CD4-positive, CD25-positive, alpha-beta regulatory T cell (primary cell): ENCODE results near the gene PHF21A. TPM values are rescaled to one million over a fixed set of nuclear protein-coding genes. Genes with fewer than 3 reads are reported as not detected.

Experiments
- ATAC-seq, 2 donors: fragments of 150-1000 bp; cut with Tn5 transposase; one replicate each; pipeline ENCODE4 v1.10.0; 2021; ENCODE audit warnings: low read depth in 2 of 2, moderate number of reproducible peaks in 2 of 2, moderate library complexity in 1 of 2
- DNase-seq, 3 donors: peaks; one replicate each; pipeline versions ENCODE4 v3.0.0 to v3.0.0-alpha.2; 2012 to 2022; ENCODE audit warnings: mixed read lengths in 1 of 3
- H3K27ac ChIP-seq: one replicate; pipeline ENCODE4 v1.7.0; 2013; ENCODE audit warnings: mild to moderate bottlenecking, low read length; ENCODE audit not compliant: insufficient read depth, poor library complexity, severe bottlenecking
- H3K27me3 ChIP-seq: one replicate; pipeline ENCODE4 v1.7.0; 2013; ENCODE audit warnings: low read length; ENCODE audit not compliant: control insufficient read depth, insufficient read depth
- H3K36me3 ChIP-seq: one replicate; pipeline ENCODE4 v1.7.0; 2013; ENCODE audit warnings: mild to moderate bottlenecking, low read length, moderate library complexity; ENCODE audit not compliant: control insufficient read depth, insufficient read depth
- H3K4me1 ChIP-seq: 2 replicates; pipeline ENCODE4 v1.7.0; 2013; ENCODE audit warnings: mild to moderate bottlenecking, low read length; ENCODE audit not compliant: insufficient read depth, control insufficient read depth, poor library complexity, severe bottlenecking
- H3K4me3 ChIP-seq: one replicate; pipeline ENCODE4 v1.7.0; 2013; ENCODE audit warnings: low read depth, mild to moderate bottlenecking, low read length, moderate library complexity
- H3K9me3 ChIP-seq, 2 experiments: 1 replicate in 1 of 2; 2 replicates in 1 of 2; pipeline ENCODE4 v1.7.0; 2013; ENCODE audit warnings: low read length in 2 of 2, mild to moderate bottlenecking in 1 of 2, moderate library complexity in 1 of 2; ENCODE audit not compliant: control insufficient read depth in 2 of 2
- H3K27ac Mint-ChIP-seq, 3 donors: one replicate each; pipeline ENCODE4 v1.8.0; 2020 to 2022; ENCODE audit warnings: mild to moderate bottlenecking in 3 of 3, mixed read lengths in 3 of 3, moderate library complexity in 2 of 3
- H3K27me3 Mint-ChIP-seq: one replicate; pipeline ENCODE4 v1.8.0; 2022; ENCODE audit warnings: mild to moderate bottlenecking, mixed read lengths
- H3K36me3 Mint-ChIP-seq: one replicate; pipeline ENCODE4 v1.8.0; 2020; ENCODE audit warnings: mixed read lengths
- H3K4me1 Mint-ChIP-seq, 4 donors: one replicate each; pipeline ENCODE4 v1.8.0; 2020 to 2022; ENCODE audit warnings: mixed read lengths in 4 of 4, mild to moderate bottlenecking in 1 of 4
- H3K4me3 Mint-ChIP-seq, 4 donors: one replicate each; pipeline ENCODE4 v1.8.0; 2020 to 2022; ENCODE audit warnings: mild to moderate bottlenecking in 4 of 4, mixed read lengths in 4 of 4, moderate library complexity in 3 of 4
- H3K9me3 Mint-ChIP-seq, 7 donors: one replicate each; pipeline ENCODE4 v1.8.0; 2020 to 2022; ENCODE audit warnings: mixed read lengths in 7 of 7, mild to moderate bottlenecking in 3 of 7, moderate library complexity in 2 of 7
- polyA plus RNA-seq, 4 donors: library from polyadenylated mRNA; unstranded; fragments of 300-500 nt; fragmentation: Illumina TruSeq; gene quantifications; one replicate each; pipeline ENCODE4 v1.2.3, GENCODE V29; 2021
- total RNA-seq: library from RNA; stranded (reverse); gene quantifications from one replicate; pipeline ENCODE4 v1.2.3, GENCODE V29; 2022

PHF21A gene
- total and polyA plus RNA-seq, 5 donors from 2014 or later, result 6.0 to 111 (median 9.2) TPM

DNA sequence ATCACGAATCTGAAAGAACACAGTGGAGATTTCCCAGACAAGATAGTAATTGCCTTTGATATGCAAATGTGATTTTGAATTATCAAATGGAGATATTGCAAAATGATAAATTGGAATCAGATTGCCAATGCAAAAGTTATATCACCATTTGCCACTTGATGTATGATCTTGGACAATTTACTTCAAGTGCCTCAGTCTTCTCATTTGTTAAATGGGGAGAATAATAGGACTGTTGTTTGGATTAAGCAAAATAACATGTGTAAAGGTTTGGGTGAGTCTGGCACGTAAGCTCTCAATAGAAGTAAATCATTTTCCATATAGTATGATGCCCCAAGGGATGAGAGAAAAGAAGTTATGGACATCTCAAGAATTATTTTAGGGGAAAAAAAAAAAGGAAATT lies 7.9 kb upstream of the PHF21A start:
- H3K4me1 Mint-ChIP-seq, result peaks cover 11 to 14% (median 13%) of the 10 kb centered on the region in 4 donors
- no peak overlapping the region for H3K27ac Mint-ChIP-seq

DNA sequence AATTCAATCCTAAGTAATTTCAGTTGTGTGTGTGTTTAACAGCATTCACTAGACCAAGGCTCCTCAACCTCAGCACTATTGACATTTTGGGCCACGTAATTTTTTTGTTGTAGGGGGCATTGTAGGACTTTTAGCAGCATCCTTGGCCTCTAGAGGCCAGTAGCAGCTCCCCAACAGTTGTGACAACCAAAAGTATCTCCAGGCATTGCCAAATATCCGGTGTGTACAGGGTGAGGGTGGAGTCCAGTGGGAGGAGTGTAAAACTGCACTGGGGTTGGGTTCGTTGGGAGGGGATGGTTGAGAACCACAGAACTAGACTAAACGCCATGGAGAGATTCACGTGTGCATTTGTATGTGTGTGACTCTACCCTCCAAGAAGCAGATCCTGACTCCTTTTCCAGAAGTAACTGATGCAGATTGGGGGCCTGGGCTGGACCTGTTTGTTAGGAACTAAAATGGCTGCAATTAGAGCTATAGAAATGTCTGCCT lies 5.9 kb upstream of the PHF21A start:
- Mint-ChIP-seq H3K9me3 (no peaks in the 10 kb centered on the region), H3K36me3 (no peaks in the 10 kb centered on the region), H3K27ac (peak overlapping the region in 2 of 3 donors; percentile 22 to 60), H3K4me1 (peaks cover 12 to 18% (median 15%) of the 10 kb centered on the region in 4 donors), H3K27me3 (peaks cover 9% of the 10 kb centered on the region), H3K4me3 (peak overlapping the region in 3 of 4 donors; percentile 5 to 12 (median 9))
- Histone ChIP-seq H3K27ac (no peak overlapping the region), H3K27me3 (no peaks in the 10 kb centered on the region), H3K9me3 (no peaks in the 10 kb centered on the region), H3K4me3 (no peak overlapping the region), H3K4me1 (peaks cover 16% of the 10 kb centered on the region), H3K36me3 (no peaks in the 10 kb centered on the region)
- DNase-seq, result peak; percentile 27 to 87 (median 61)
- ATAC-seq, result peak; percentile 88 to 97

More for the DNA sequence above, 7.9 kb upstream of the PHF21A start:
- ATAC-seq (no peak), DNase-seq (no peak)
- Histone ChIP-seq H3K4me1 (peaks cover 7% of the 10 kb centered on the region), H3K27me3 (no peaks in the 10 kb centered on the region), H3K36me3 (no peaks in the 10 kb centered on the region), H3K9me3 (no peaks in the 10 kb centered on the region), H3K4me3 (no peak overlapping the region), H3K27ac (no peak overlapping the region)
- Mint-ChIP-seq H3K9me3 (no peaks in the 10 kb centered on the region), H3K4me3 (no peak overlapping the region), H3K36me3 (no peaks in the 10 kb centered on the region), H3K27me3 (peaks cover 14% of the 10 kb centered on the region)

DNA sequence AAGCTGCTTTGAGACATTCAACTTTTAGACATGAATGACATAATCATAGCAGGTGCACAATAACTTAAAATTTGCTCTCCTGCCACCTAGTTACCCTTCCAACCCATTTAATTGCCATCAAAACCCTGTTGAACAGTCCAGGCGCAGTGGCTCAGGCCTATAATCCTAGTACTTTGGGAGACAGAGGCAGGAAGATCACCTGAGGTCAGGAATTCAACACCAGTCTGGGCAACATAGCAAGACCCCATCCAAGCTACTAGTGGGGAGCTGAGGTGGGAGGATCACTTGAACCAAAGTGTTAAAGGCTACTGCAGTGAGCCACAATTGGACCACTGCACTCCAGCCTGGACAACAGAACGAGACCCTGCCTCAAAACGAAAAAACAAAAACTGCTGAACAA lies 4.0 kb upstream of the PHF21A start:
- Mint-ChIP-seq H3K4me1 (peaks cover 12 to 18% (median 15%) of the 10 kb centered on the region in 4 donors), H3K27me3 (no peaks in the 10 kb centered on the region), H3K4me3 (peak overlapping the region in 1 of 4 donors; percentile 50), H3K9me3 (no peaks in the 10 kb centered on the region), H3K27ac (no peak overlapping the region), H3K36me3 (no peaks in the 10 kb centered on the region)
- H3K4me1 ChIP-seq, result peaks cover 19% of the 10 kb centered on the region
- no peak overlapping the region for H3K4me3 ChIP-seq
- no peak for ATAC-seq
- no peak overlapping the region for H3K27ac ChIP-seq
- H3K36me3 ChIP-seq, result no peaks in the 10 kb centered on the region
- DNase-seq, result no peak
- no peaks in the 10 kb centered on the region for H3K9me3 ChIP-seq
- H3K27me3 ChIP-seq, result no peaks in the 10 kb centered on the region

DNA sequence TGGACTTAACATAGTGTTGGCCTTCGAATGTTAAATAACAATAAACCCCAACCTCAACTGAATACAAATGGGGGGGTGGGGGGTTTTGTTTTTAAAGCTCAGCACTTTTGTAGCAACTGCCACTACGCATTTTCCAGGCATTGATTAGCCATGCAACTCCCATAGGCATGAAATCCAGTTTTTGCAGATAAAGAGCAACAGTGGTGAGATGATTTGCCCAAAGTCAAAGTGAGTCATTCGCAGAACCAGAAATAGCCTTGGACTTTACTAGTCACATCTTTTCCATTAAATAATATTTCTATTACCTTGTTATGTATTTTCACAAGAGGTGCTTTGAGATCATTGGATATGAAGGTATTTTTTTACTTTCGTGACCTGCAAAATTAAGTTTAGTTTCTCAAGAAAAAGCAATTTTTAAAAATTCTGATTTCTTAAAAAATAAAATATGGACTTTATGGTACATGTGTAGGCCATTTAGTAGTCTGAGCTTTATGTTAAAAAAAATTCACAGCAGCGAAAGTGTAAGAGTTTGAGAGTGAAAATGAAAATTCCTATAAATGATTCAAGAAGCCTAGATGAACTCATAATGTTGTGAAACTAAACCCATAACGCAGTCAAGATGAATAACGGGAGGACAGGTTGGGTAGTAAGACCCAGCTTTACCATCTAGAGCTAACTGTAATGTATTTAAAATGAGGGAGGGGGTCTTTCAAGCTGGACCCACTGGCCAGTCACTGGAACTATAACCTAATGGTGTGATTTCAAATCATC lies 1.9 kb upstream of the PHF21A start:
- no peaks in the 10 kb centered on the region for H3K9me3 ChIP-seq
- H3K36me3 Mint-ChIP-seq, result no peaks in the 10 kb centered on the region
- H3K4me1 ChIP-seq, result peaks cover 34% of the 10 kb centered on the region
- peaks cover 0 to 1% (median 0%) of the 10 kb centered on the region in 7 donors for H3K9me3 Mint-ChIP-seq
- H3K4me3 ChIP-seq, result no peak overlapping the region
- no peaks in the 10 kb centered on the region for H3K36me3 ChIP-seq
- peak overlapping the region in 2 of 3 donors; percentile 5 for H3K27ac Mint-ChIP-seq
- H3K27me3 ChIP-seq, result no peaks in the 10 kb centered on the region
- DNase-seq (no peak), ATAC-seq (no peak)
- H3K27ac ChIP-seq, result no peak overlapping the region
- peaks cover 13% of the 10 kb centered on the region for H3K27me3 Mint-ChIP-seq
- H3K4me3 Mint-ChIP-seq, result peak overlapping the region; percentile 15 to 72 (median 46)
- peaks cover 23 to 32% (median 29%) of the 10 kb centered on the region in 4 donors for H3K4me1 Mint-ChIP-seq

DNA sequence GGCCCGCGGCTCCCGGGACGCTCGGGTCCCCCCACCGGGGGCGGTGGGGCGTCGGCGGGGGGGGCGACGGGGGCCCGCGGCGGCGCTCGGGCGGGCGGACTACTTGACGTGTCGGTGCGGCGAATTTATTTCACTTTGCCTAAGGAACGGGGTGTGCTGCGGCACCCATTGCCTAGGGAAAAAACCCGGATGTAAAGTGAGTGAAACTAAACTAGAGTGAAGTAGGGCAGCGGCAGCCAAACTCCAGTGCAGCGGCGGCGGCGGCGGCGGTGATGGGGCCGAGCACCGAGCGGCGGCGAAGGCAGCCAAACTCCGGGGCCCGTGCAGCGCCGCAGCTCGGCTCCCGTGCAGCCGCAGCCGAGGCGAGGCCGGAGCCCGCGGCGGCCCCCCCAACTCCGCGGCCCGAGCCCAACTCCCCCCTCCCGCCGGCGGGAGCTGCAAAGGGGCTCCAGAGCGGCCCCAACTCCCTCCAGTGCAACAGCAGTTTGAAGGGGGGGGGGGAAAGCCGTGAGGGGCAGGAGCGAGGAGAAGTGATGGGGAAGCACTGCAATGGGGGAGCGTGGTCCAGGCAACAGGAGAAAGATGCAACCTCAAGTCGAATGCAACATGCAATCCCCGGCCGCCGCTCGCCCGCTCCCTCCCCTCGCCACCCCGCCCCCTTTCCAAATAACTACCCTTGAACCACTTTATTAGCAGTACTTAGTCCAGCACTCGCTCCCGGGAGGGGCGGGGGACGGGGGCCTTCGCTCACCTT lies 647 bp upstream of the PHF21A start:
- peak overlapping the region; percentile 75 for H3K4me3 ChIP-seq
- H3K4me1 Mint-ChIP-seq, result peaks cover 25 to 36% (median 34%) of the 10 kb centered on the region in 4 donors

DNA sequence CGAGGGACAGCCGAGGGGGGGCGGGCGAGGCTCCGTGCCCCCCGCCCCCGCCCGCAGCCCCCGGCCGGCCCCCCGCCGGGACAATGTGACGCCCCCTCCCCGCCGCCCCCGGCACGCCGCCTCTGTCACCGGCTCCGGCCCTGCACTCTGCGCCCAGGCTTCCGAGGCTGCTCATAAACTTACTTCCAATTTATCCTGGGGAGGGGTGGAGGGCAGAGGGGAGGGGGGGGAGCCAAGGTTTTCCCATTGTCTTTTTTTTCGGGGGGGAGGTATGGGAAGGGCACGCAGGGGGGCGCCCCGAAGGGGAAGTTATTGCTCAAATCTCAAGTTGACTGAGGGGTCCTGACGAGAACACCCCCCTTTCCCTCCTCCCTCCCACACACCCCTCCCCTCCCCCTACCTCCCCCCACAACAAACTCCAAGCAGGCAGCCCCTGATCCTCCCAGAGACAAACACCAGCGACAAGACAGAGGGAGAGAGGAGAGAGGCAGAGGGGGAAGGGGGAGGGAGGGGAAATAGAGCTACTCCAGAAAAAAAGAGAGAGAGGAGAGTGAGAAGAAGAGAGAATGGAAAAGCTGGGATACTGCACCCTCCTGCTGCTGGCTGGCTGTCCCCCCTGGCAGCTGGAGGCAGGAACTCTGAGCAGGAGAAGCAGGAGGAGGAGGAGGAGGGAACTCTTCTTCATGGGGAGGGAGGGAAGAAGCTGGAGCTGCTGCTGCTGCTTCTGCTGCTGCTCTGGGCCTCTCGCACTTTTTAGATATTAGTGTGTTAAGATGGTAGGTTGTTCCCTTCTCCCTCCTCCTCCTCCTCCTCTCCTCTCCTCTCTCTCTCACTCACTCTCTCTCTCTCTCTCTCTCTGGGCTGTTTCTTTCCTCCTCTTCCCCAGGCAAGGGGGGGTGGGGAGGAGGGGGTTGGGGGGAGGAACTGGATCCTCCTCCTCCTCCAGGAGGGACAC lies 631 bp downstream of the PHF21A start:
- peaks cover 52% of the 10 kb centered on the region for H3K4me1 ChIP-seq
- DNase-seq (no peak), ATAC-seq (peak; percentile 1 to 6)
- H3K27me3 Mint-ChIP-seq, result peaks cover 13% of the 10 kb centered on the region
- H3K27ac Mint-ChIP-seq, result peak overlapping the region; percentile 90 to 96 (median 96)
- peak overlapping the region; percentile 93 to 97 (median 96) for H3K4me3 Mint-ChIP-seq
- no peaks in the 10 kb centered on the region for H3K9me3 ChIP-seq
- H3K36me3 Mint-ChIP-seq, result no peaks in the 10 kb centered on the region
- peak overlapping the region; percentile 84 for H3K27ac ChIP-seq
- H3K4me1 Mint-ChIP-seq, result peaks cover 29 to 42% (median 40%) of the 10 kb centered on the region in 4 donors
- H3K36me3 ChIP-seq, result no peaks in the 10 kb centered on the region
- H3K9me3 Mint-ChIP-seq, result peaks cover 0 to 1% (median 0%) of the 10 kb centered on the region in 7 donors
- H3K4me3 ChIP-seq, result peak overlapping the region; percentile 79
- H3K27me3 ChIP-seq, result no peaks in the 10 kb centered on the region

More for the DNA sequence above, 647 bp upstream of the PHF21A start:
- ATAC-seq, result peak; percentile 54
- Mint-ChIP-seq H3K4me3 (peak overlapping the region; percentile 93 to 97 (median 94)), H3K27ac (peak overlapping the region; percentile 90 to 95 (median 94)), H3K36me3 (no peaks in the 10 kb centered on the region), H3K9me3 (peaks cover 0 to 1% (median 0%) of the 10 kb centered on the region in 7 donors), H3K27me3 (peaks cover 13% of the 10 kb centered on the region)
- Histone ChIP-seq H3K36me3 (no peaks in the 10 kb centered on the region), H3K9me3 (no peaks in the 10 kb centered on the region), H3K4me1 (peaks cover 39% of the 10 kb centered on the region), H3K27ac (peak overlapping the region; percentile 72), H3K27me3 (no peaks in the 10 kb centered on the region)
- DNase-seq, result peak; percentile 67 to 91 (median 84)
